Measurements from ENCODE around the gene DGKG.

Gene DGKG

DNA sequence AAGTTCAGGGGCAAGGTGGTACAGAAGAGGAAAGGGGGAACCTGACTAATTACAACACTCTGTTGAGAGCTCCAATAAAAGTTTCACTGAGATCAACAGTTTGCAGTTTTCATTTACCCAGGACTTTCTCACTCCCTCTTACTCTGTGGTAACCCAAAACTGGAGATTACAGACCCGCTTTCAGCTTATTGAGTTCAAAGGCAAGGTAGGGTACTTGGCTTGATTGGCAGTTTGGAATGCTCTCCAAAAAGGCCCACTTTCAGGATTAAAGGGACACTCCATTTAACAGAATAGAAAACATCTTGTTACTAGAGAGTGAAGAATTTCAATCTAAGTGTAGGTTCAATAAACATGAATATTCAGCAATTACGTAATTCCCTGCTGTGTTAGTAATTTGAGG is 135.6 kb downstream of the DGKG start:
- Histone ChIP-seq H3K4me3 (replicated peaks; ENCODE audit: insufficient read depth, low read length) (no peak overlapping the region), H3K27me3 (ENCODE audit: insufficient read depth, poor library complexity, severe bottlenecking) (no peaks in the 10 kb centered on the region), H3K27ac (replicated peaks) (no peak overlapping the region)
- DNase-seq (ENCODE audit: low read depth in 1 of 2, low spot score in 1 of 2) = no peak
- TF ChIP-seq SPI1 (IDR thresholded peaks at IDR 0.05; ENCODE audit: borderline replicate concordance, low read depth) (no peak), GABPA (IDR thresholded peaks at IDR 0.05; ENCODE audit: low read depth) (no peak), POLR2AphosphoS5 (IDR thresholded peaks at IDR 0.05; ENCODE audit: low read depth) (no peak)
- TF ChIP-seq, protein P1, sequence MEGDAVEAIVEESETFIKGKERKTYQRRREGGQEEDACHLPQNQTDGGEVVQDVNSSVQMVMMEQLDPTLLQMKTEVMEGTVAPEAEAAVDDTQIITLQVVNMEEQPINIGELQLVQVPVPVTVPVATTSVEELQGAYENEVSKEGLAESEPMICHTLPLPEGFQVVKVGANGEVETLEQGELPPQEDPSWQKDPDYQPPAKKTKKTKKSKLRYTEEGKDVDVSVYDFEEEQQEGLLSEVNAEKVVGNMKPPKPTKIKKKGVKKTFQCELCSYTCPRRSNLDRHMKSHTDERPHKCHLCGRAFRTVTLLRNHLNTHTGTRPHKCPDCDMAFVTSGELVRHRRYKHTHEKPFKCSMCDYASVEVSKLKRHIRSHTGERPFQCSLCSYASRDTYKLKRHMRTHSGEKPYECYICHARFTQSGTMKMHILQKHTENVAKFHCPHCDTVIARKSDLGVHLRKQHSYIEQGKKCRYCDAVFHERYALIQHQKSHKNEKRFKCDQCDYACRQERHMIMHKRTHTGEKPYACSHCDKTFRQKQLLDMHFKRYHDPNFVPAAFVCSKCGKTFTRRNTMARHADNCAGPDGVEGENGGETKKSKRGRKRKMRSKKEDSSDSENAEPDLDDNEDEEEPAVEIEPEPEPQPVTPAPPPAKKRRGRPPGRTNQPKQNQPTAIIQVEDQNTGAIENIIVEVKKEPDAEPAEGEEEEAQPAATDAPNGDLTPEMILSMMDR (IDR thresholded peaks at IDR 0.05; ENCODE audit: insufficient read depth, low read length) = no peak
- TF ChIP-seq, protein P2, sequence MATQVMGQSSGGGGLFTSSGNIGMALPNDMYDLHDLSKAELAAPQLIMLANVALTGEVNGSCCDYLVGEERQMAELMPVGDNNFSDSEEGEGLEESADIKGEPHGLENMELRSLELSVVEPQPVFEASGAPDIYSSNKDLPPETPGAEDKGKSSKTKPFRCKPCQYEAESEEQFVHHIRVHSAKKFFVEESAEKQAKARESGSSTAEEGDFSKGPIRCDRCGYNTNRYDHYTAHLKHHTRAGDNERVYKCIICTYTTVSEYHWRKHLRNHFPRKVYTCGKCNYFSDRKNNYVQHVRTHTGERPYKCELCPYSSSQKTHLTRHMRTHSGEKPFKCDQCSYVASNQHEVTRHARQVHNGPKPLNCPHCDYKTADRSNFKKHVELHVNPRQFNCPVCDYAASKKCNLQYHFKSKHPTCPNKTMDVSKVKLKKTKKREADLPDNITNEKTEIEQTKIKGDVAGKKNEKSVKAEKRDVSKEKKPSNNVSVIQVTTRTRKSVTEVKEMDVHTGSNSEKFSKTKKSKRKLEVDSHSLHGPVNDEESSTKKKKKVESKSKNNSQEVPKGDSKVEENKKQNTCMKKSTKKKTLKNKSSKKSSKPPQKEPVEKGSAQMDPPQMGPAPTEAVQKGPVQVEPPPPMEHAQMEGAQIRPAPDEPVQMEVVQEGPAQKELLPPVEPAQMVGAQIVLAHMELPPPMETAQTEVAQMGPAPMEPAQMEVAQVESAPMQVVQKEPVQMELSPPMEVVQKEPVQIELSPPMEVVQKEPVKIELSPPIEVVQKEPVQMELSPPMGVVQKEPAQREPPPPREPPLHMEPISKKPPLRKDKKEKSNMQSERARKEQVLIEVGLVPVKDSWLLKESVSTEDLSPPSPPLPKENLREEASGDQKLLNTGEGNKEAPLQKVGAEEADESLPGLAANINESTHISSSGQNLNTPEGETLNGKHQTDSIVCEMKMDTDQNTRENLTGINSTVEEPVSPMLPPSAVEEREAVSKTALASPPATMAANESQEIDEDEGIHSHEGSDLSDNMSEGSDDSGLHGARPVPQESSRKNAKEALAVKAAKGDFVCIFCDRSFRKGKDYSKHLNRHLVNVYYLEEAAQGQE (IDR thresholded peaks at IDR 0.05; ENCODE audit: insufficient replicate concordance, low read depth) = no peak

DNA sequence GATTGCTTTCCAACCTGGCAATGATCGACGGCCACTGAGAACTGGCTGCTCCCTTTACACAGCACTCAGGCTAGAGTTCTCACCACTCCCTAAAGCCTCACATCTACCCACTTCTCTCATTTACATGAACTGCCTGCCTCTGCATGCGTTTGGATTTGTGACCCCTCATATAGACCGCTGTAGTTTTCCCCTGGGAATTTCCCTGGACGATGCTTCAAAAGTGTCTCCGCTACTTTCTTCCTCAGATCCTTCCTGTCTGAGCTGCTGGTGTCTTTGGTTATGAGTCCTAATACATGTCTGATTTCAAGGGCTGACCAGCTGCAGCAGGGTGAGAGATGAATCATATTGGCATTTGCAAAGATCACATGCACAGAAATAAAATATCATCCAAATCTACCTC is 136.4 kb downstream of the DGKG start:
- DNase-seq (ENCODE audit: low read depth in 1 of 2, low spot score in 1 of 2) = no peak
- H3K27me3 ChIP-seq (ENCODE audit: insufficient read depth, poor library complexity, severe bottlenecking) = no peaks in the 10 kb centered on the region
- no peak overlapping the region for H3K4me3 ChIP-seq (replicated peaks; ENCODE audit: insufficient read depth, low read length)
- TF ChIP-seq, protein P2 (IDR thresholded peaks at IDR 0.05; ENCODE audit: insufficient replicate concordance, low read depth) = no peak
- TF ChIP-seq SPI1 (IDR thresholded peaks at IDR 0.05; ENCODE audit: borderline replicate concordance, low read depth) (no peak), GABPA (IDR thresholded peaks at IDR 0.05; ENCODE audit: low read depth) (no peak), POLR2AphosphoS5 (IDR thresholded peaks at IDR 0.05; ENCODE audit: low read depth) (no peak)
- TF ChIP-seq, protein P1 (IDR thresholded peaks at IDR 0.05; ENCODE audit: insufficient read depth, low read length) = no peak
- H3K27ac ChIP-seq (replicated peaks) = no peak overlapping the region

DNA sequence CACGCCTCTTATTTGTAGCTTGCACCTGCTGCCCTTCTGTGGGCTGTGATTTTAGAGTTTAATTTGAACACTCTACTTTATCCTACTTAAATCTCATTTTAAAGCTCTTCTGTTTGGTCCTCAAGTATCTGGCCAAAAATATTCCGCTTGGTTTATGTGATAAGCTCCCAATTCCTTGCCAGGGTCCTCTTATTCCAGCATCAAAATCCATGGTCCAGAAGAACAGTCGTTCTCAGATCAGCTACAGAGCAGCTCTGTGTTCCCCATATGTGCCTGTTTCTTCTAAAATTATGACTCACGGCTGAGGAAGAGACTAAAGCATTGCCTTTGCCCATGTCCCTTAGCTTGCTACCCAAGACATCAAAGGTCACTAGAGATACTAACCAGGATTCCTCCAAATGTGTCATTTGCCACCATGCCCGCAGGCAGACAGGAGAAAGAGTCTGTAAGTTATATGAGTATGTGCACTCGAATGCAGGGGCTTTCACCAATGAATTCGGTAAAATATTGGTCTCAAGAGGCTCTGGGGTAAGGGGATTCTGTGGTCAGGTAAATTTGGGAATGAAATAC is 137.9 kb downstream of the DGKG start:
- Histone ChIP-seq H3K4me3 (replicated peaks; ENCODE audit: insufficient read depth, low read length) (no peak overlapping the region), H3K27ac (replicated peaks) (no peak overlapping the region), H3K27me3 (ENCODE audit: insufficient read depth, poor library complexity, severe bottlenecking) (no peaks in the 10 kb centered on the region)
- TF ChIP-seq SPI1 (IDR thresholded peaks at IDR 0.05; ENCODE audit: borderline replicate concordance, low read depth) (no peak), POLR2AphosphoS5 (IDR thresholded peaks at IDR 0.05; ENCODE audit: low read depth) (no peak), GABPA (IDR thresholded peaks at IDR 0.05; ENCODE audit: low read depth) (no peak)
- TF ChIP-seq, protein P1 (IDR thresholded peaks at IDR 0.05; ENCODE audit: insufficient read depth, low read length) = no peak
- TF ChIP-seq, protein P2 (IDR thresholded peaks at IDR 0.05; ENCODE audit: insufficient replicate concordance, low read depth) = no peak
- DNase-seq (ENCODE audit: low read depth in 1 of 2, low spot score in 1 of 2) = no peak

Data from HL-60 (cell line).